ENCODE results near the gene CCL13.

DNA sequence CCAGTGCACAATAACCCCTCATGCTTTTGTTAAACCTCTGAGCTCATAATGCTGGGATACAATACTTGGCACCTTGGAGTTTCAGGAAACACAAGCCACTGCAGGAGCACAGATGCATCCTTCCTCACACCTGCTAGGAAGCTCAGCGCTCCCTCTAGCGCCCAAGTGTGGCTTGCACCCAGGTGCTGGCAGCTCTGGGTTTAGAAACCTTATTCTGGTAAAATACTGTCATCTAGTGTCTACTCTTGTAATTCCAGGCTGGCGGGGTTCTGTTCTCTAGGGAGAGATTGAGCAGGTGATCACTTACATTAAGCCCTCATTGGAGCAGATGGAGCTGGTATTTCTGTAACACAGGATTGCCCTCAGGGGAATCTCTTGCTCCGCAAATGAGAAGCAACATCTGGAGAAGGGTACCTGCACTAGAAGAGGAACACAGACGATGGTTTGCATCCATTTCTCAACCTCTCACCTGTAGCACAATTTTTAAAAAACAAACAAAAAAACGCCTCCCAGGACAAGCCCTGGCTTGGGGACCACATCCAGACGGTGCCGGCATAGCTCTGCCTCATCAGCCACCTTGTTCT, 5.3 kb downstream of the CCL13 start:
- TF ChIP-seq, protein P1, sequence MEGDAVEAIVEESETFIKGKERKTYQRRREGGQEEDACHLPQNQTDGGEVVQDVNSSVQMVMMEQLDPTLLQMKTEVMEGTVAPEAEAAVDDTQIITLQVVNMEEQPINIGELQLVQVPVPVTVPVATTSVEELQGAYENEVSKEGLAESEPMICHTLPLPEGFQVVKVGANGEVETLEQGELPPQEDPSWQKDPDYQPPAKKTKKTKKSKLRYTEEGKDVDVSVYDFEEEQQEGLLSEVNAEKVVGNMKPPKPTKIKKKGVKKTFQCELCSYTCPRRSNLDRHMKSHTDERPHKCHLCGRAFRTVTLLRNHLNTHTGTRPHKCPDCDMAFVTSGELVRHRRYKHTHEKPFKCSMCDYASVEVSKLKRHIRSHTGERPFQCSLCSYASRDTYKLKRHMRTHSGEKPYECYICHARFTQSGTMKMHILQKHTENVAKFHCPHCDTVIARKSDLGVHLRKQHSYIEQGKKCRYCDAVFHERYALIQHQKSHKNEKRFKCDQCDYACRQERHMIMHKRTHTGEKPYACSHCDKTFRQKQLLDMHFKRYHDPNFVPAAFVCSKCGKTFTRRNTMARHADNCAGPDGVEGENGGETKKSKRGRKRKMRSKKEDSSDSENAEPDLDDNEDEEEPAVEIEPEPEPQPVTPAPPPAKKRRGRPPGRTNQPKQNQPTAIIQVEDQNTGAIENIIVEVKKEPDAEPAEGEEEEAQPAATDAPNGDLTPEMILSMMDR (IDR thresholded peaks at IDR 0.05): peak; percentile 100
- TF ChIP-seq, protein P2, sequence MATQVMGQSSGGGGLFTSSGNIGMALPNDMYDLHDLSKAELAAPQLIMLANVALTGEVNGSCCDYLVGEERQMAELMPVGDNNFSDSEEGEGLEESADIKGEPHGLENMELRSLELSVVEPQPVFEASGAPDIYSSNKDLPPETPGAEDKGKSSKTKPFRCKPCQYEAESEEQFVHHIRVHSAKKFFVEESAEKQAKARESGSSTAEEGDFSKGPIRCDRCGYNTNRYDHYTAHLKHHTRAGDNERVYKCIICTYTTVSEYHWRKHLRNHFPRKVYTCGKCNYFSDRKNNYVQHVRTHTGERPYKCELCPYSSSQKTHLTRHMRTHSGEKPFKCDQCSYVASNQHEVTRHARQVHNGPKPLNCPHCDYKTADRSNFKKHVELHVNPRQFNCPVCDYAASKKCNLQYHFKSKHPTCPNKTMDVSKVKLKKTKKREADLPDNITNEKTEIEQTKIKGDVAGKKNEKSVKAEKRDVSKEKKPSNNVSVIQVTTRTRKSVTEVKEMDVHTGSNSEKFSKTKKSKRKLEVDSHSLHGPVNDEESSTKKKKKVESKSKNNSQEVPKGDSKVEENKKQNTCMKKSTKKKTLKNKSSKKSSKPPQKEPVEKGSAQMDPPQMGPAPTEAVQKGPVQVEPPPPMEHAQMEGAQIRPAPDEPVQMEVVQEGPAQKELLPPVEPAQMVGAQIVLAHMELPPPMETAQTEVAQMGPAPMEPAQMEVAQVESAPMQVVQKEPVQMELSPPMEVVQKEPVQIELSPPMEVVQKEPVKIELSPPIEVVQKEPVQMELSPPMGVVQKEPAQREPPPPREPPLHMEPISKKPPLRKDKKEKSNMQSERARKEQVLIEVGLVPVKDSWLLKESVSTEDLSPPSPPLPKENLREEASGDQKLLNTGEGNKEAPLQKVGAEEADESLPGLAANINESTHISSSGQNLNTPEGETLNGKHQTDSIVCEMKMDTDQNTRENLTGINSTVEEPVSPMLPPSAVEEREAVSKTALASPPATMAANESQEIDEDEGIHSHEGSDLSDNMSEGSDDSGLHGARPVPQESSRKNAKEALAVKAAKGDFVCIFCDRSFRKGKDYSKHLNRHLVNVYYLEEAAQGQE (IDR thresholded peaks at IDR 0.05; ENCODE audit: low read depth, low read length): no peak
- TF ChIP-seq YY1 (IDR thresholded peaks at IDR 0.05; ENCODE audit: low read depth) (no peak), TAF1 (IDR thresholded peaks at IDR 0.05; ENCODE audit: borderline replicate concordance, low read depth, low read length) (no peak), NRF1 (IDR thresholded peaks at IDR 0.05; ENCODE audit: low read depth, low read length) (no peak), EZH2phosphoT487 (IDR thresholded peaks at IDR 0.05; ENCODE audit: borderline replicate concordance, low read depth) (no peak), RXRA (IDR thresholded peaks at IDR 0.05; ENCODE audit: borderline replicate concordance, low read depth) (no peak), POLR2AphosphoS5 (IDR thresholded peaks at IDR 0.05; ENCODE audit: low read depth, low read length) (no peak)
